IPS DF 4.7 (cell line): ENCODE results near the gene CD93.

ENCODE experiments used
- DNase-seq: peaks from one replicate; pipeline ENCODE4 v3.0.0-alpha.2; 2013; ENCODE audit warnings: low spot score; ENCODE audit errors: extremely low read depth

Gene CD93

DNA sequence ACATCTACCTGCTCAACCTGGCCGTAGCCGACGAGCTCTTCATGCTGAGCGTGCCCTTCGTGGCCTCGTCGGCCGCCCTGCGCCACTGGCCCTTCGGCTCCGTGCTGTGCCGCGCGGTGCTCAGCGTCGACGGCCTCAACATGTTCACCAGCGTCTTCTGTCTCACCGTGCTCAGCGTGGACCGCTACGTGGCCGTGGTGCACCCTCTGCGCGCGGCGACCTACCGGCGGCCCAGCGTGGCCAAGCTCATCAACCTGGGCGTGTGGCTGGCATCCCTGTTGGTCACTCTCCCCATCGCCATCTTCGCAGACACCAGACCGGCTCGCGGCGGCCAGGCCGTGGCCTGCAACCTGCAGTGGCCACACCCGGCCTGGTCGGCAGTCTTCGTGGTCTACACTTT lies 50.4 kb downstream of the CD93 start:
- no peak for DNase-seq

DNA sequence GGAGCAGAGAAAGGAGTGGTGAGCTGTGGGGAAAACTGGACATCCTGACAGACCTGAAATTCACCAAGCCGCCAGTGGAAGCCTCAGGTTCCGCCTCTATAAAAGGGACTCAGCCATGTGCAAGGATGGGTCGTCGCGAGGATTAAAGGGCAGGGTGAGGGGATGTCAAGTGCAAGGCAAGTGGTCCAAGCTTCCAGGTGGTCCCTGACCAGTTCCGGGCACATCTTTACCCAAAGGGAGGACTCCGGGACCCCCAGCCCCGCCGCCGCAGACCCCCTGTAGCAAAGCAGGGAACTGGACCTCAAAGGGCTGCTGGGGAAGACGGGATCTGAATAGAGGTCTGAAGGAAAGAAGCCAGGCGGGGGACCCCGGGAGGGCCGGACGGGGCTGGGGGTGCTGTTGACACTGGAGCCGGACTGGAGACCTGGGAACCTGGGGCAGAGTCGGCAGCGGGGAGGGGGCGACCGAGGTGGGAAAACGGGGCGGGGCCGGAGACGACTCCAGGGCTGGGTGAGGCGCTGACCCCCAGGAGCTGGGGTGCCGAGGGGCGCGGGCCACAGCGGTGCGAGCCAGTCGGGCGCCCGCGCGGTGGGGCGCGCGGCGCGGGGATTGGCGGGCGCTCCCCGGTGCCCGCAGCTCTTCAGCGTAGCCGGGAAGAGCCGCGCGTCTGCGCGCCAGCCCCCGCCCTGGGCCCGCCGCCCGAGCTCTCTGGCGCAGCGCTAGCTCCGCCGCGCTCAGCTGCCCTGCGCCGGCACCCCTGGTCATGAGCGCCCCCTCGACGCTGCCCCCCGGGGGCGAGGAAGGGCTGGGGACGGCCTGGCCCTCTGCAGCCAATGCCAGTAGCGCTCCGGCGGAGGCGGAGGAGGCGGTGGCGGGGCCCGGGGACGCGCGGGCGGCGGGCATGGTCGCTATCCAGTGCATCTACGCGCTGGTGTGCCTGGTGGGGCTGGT lies 51.1 kb downstream of the CD93 start, which contains the start of gene SSTR4:
TSS of gene SSTR4 (plus strand) at position 592 of the 951 bp plus-strand sequence. CDS start at position 764, 172 bp downstream.
- DNase-seq: no peak

DNA sequence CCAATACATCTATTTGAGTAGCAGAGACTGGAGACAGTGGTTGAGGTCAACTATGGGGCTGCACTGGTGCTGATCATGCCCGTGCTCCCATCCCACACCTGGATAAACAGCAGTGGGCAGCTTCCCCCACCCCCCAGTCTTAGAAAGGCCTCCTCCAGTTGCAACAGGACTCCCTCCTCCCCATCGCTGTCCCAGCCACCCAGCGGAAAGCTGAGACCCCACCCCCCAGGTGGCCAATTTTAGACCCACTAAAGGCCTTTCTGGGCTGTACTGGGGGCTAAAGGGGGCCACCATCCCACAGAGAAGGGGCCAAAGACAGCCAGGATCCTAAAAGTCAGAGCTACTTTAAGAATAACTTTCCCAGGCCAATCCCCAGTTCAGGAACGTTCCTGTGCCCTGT lies 52.2 kb downstream of the CD93 start:
- no peak for DNase-seq

DNA sequence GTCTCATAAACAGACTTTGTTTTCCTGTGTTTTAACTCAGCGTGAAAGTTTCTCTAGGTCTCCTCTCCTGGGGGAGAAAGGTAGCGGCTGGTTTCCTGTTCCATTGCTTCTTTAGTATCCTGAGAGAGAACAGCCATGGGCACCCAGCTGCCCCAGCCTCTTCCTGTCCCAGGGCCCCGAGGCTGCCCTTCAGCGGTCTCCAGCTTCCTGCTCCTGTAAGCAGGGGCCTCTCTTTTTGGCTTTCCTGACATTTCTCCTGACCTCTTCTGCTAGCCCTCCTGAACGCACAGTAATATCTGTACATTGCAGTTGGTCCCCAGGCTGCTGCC lies 53.4 kb downstream of the CD93 start:
- DNase-seq: no peak

DNA sequence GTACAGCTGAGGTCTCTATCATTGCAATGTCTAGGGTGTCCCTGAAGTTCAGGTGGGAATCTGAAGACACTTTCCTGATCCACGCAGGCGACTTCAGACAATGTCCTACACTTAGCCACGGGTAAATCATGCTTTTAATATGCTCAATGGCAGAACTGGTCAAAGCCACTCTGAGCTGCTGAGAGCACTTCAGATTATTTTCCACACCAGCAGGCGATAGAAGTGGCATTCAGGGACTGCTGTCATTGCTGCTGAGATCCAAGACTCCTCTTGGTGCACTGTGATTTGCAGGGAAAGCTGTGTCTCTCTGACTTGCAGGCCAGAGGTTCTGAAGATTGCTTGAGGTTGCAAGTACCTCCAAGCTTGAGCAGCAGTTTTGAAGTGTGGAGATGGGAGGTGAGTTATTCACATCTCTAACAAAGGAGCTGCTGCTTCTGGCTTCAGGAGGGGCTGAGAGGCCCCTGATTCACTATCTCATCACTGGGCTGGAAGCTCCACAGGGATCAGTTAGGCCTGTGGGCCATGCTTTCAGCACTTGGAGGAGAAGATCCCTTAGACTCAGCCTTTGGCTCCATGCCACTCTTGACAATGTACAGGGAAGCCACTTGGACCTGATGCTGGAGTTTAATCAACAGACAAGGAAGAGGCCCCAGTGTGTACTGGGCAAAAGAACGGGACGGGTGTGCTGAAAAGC lies 53.9 kb downstream of the CD93 start:
- DNase-seq: no peak

DNA sequence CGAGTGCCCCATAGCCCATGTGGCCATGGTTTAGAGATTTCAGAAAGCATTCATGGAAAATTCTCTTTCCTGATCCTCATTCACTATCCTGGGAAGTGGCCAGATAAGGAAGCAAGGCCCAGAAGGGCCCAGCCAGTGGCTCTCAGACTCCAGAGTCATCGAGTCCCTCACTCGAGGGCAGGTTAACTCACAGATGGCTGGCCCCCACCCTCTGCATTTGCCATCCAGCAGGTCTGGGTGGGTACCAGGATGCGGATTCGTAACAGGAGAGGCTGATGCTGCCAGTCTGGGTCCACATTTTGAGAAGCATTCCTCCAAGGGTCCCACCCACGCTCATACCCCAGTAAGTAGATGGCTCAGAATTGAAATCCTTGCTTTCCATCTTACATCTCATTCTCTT lies 54.8 kb downstream of the CD93 start:
- no peak for DNase-seq
